Testis (tissue), 3 donors: ENCODE data around the gene SMOC1. TPM values are rescaled to one million over a fixed set of nuclear protein-coding genes. Genes with fewer than 3 reads are reported as not detected.

ENCODE experiments used
- DNase-seq: peaks from one replicate; pipeline ENCODE4 v3.0.0-alpha.2; 2019
- H3K27ac ChIP-seq, 2 donors: fragments of 200-600 bp; sonication (generic); one replicate each; pipeline ENCODE4 v1.5.1; 2019
- H3K27me3 ChIP-seq: fragments of 200-600 bp; sonication (generic); one replicate; pipeline ENCODE4 v1.5.1; 2019
- H3K36me3 ChIP-seq: fragments of 200-600 bp; sonication (generic); one replicate; pipeline ENCODE4 v1.5.1; 2017; ENCODE audit warnings: low read depth; ENCODE audit errors: missing control alignments
- H3K4me1 ChIP-seq: fragments of 200-600 bp; sonication (generic); one replicate; pipeline ENCODE4 v1.5.1; 2019
- H3K4me3 ChIP-seq, 2 donors: fragments of 200-600 bp; sonication (generic); one replicate each; pipeline ENCODE4 v1.5.1; 2017 to 2019
- H3K9me3 ChIP-seq: fragments of 200-600 bp; sonication (generic); one replicate; pipeline ENCODE4 v1.5.1; 2017
- POLR2A ChIP-seq: fragments of 450-650 bp; IDR thresholded peaks from one replicate; pipeline ENCODE4 v1.6.1; 2017; ENCODE audit warnings: antibody characterized with exemption, mild to moderate bottlenecking, moderate library complexity
- WGBS, 2 donors: methylation state at CpG; one replicate each; pipeline ENCODE4 v1.1.5; 2018; 5-methylcytosine and 5-hydroxymethylcytosine counted together
- intact Hi-C: fragments of 100-400 bp; cut with DNase I; formaldehyde crosslinking; loops from one replicate; pipeline ENCODE4 v1.15.1; 2023; ENCODE audit warnings: low total_unique reads
- polyA plus RNA-seq: library from polyadenylated mRNA; stranded (reverse); fragments of 350-450 nt; fragmentation: Illumina TruSeq; extraction: RNeasy Lipid Tissue Mini Kit (QIAGEN cat#74804); gene quantifications from one replicate; pipeline ENCODE4 v1.2.3, GENCODE V29; 2014; ENCODE audit warnings: low read depth, low replicate concordance; ENCODE audit not compliant: insufficient read depth
- total RNA-seq, 2 donors: library from RNA; depleted of rRNA; stranded (reverse); fragments of >200 nt; gene quantifications; one replicate each; pipeline ENCODE4 v1.2.3, GENCODE V29; 2016
- TF ChIP-seq, protein P1 (sequence below), 3 experiments: fragments of 450-650 bp in 2 of 3; fragments of 200-600 bp in 1 of 3; sonication (generic) in 1 of 3; IDR thresholded peaks; one replicate each; pipeline ENCODE4 v1.5.1; 2016 to 2019; ENCODE audit warnings: antibody characterized with exemption in 3 of 3, mild to moderate bottlenecking in 2 of 3, moderate library complexity in 1 of 3

The SMOC1 gene
- total and polyA plus RNA-seq, 3 donors from 2014 or later, result 88.2 to 248 (median 143) TPM

- intact Hi-C loops, result no loop called here
- no peak for DNase-seq
These were observed 77.8 kb downstream of the SMOC1 start for GRCh38 chr14:69956970-69957369.

GRCh38 chr14:69957986-69958385 is 78.8 kb downstream of the SMOC1 start:
- no peak overlapping the region for H3K4me3 ChIP-seq
- intact Hi-C loops, result no loop called here
- H3K9me3 ChIP-seq, result no peaks in the 10 kb centered on the region
- H3K27me3 ChIP-seq, result no peaks in the 10 kb centered on the region
- H3K27ac ChIP-seq, result no peak overlapping the region
- no peak for DNase-seq
- H3K4me1 ChIP-seq, result no peaks in the 10 kb centered on the region
- TF ChIP-seq, protein P1, sequence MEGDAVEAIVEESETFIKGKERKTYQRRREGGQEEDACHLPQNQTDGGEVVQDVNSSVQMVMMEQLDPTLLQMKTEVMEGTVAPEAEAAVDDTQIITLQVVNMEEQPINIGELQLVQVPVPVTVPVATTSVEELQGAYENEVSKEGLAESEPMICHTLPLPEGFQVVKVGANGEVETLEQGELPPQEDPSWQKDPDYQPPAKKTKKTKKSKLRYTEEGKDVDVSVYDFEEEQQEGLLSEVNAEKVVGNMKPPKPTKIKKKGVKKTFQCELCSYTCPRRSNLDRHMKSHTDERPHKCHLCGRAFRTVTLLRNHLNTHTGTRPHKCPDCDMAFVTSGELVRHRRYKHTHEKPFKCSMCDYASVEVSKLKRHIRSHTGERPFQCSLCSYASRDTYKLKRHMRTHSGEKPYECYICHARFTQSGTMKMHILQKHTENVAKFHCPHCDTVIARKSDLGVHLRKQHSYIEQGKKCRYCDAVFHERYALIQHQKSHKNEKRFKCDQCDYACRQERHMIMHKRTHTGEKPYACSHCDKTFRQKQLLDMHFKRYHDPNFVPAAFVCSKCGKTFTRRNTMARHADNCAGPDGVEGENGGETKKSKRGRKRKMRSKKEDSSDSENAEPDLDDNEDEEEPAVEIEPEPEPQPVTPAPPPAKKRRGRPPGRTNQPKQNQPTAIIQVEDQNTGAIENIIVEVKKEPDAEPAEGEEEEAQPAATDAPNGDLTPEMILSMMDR (IDR thresholded peaks at IDR 0.05), result no peak
- no peak for TF ChIP-seq POLR2A
- WGBS, 2 donors, result 96 to 97% methylated on average over 1 of the region's 1 CpG
- H3K36me3 ChIP-seq, result no peaks in the 10 kb centered on the region

More at GRCh38 chr14:69956970-69957369, 77.8 kb downstream of the SMOC1 start:
- no peak overlapping the region for H3K4me3 ChIP-seq
- H3K27ac ChIP-seq, result no peak overlapping the region
- no peaks in the 10 kb centered on the region for H3K4me1 ChIP-seq
- H3K9me3 ChIP-seq, result no peaks in the 10 kb centered on the region
- H3K36me3 ChIP-seq, result no peaks in the 10 kb centered on the region
- TF ChIP-seq POLR2A, result no peak
- TF ChIP-seq, protein P1 (IDR thresholded peaks at IDR 0.05), result no peak
- no peaks in the 10 kb centered on the region for H3K27me3 ChIP-seq
- 96 to 98% methylated on average over 3 of the region's 3 CpGs for WGBS, 2 donors

DNA sequence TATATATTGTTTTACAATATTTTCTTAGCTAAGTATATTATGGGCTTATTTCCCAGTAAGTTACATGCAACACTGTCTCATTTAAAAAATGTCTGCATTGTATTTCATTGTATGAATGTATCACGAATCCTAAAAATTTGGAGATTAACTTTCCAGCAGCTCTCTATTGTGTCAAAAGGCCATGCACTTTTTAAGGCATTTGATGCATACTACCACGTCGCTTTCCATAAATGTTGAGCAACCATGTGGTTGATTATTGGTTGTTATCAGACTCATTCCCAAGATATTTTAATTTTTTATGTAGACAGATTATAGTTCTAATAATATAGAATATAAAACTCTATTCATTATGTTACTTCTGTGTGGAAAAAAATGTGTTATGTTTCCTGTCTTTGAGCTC is 79.9 kb downstream of the SMOC1 start:
- DNase-seq, result no peak
- Histone ChIP-seq H3K27me3 (no peaks in the 10 kb centered on the region), H3K9me3 (no peaks in the 10 kb centered on the region), H3K4me3 (no peak overlapping the region), H3K4me1 (no peaks in the 10 kb centered on the region), H3K27ac (no peak overlapping the region), H3K36me3 (no peaks in the 10 kb centered on the region)
- intact Hi-C loops, result no loop called here
- no peak for TF ChIP-seq POLR2A
- TF ChIP-seq, protein P1 (IDR thresholded peaks at IDR 0.05), result no peak
- WGBS, 2 donors, result 80 to 90% methylated on average over 3 of the region's 3 CpGs

- Histone ChIP-seq H3K4me3 (no peak overlapping the region), H3K9me3 (no peaks in the 10 kb centered on the region), H3K27ac (no peak overlapping the region), H3K27me3 (no peaks in the 10 kb centered on the region), H3K36me3 (no peaks in the 10 kb centered on the region), H3K4me1 (no peaks in the 10 kb centered on the region)
- TF ChIP-seq, protein P1 (IDR thresholded peaks at IDR 0.05), result no peak
- no peak for TF ChIP-seq POLR2A
- DNase-seq, result no peak
- intact Hi-C loops, result no loop called here
These were observed 81.1 kb downstream of the SMOC1 start for GRCh38 chr14:69960296-69960695.

DNA sequence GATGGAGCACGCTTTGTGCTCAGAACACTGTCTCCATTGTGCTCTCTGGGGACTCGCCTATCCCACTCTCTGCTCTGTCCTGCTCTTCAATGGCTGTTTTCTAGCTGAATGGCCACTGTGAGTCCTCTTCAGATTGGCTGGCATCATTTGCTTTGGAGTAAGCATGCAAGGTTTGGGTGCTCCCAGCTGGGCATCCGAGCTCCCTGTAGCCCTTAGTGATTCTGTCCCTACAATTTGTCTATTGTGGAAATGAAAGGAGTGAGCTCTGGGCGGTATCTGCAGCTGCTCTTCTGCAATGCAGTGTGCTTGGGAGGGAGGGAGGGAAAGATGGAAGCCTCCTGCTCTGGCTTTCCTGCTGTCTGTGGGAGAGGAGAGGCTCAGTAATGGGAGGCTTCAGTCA is 84.8 kb downstream of the SMOC1 start:
- 77 to 81% methylated on average over 4 of the region's 4 CpGs for WGBS, 2 donors
- Histone ChIP-seq H3K36me3 (no peaks in the 10 kb centered on the region), H3K4me3 (no peak overlapping the region), H3K27me3 (no peaks in the 10 kb centered on the region), H3K9me3 (no peaks in the 10 kb centered on the region), H3K27ac (no peak overlapping the region), H3K4me1 (peaks cover 7% of the 10 kb centered on the region)
- intact Hi-C loops, result no loop called here
- no peak for DNase-seq
- TF ChIP-seq, protein P1 (IDR thresholded peaks at IDR 0.05), result no peak
- TF ChIP-seq POLR2A, result no peak
